Cardiac muscle cell (in vitro differentiated cells and primary cell): Measurements from ENCODE around the gene SPATA12. TPM values are rescaled to one million over a fixed set of nuclear protein-coding genes. Genes with fewer than 3 reads are reported as not detected.

ENCODE experiments used
- DNase-seq, 2 donors: peaks; one replicate each; pipeline versions ENCODE4 v3.0.0 to v3.0.0-alpha.2; 2010 to 2017; ENCODE audit warnings: low read depth in 1 of 2, low spot score in 1 of 2
- H3K27ac ChIP-seq: fragments of 200-600 bp; sonication (generic); 2 replicates; pipeline ENCODE4 v1.5.1; 2016
- H3K27me3 ChIP-seq: fragments of 200-600 bp; sonication (generic); 2 replicates; pipeline ENCODE4 v1.6.0; 2016; ENCODE audit warnings: control low read depth
- H3K36me3 ChIP-seq: fragments of 200-600 bp; sonication (generic); 2 replicates; pipeline ENCODE4 v1.5.1; 2016; ENCODE audit warnings: control low read depth
- H3K4me1 ChIP-seq: fragments of 200-600 bp; sonication (generic); 2 replicates; pipeline ENCODE4 v1.8.1; 2017; ENCODE audit warnings: low read depth, mild to moderate bottlenecking, mixed run types
- H3K4me3 ChIP-seq: fragments of 200-600 bp; sonication (generic); 2 replicates; pipeline ENCODE4 v1.5.1; 2016; ENCODE audit warnings: mild to moderate bottlenecking
- H3K9me3 ChIP-seq: fragments of 200-600 bp; sonication (generic); 2 replicates; pipeline ENCODE4 v1.5.1; 2017; ENCODE audit warnings: low read depth, mild to moderate bottlenecking, control low read depth
- polyA plus RNA-seq: library from polyadenylated mRNA; unstranded; fragments of >200 nt; fragmentation: Nextera tagmentation; extraction: Ambion mirVana; gene quantifications from 2 replicates; pipeline ENCODE4 v1.2.1, GENCODE V29; 2016
- total RNA-seq: library from RNA; depleted of rRNA; stranded (reverse); fragments of >200 nt; gene quantifications from 2 replicates; pipeline ENCODE4 v1.2.3, GENCODE V29; 2016
- TF ChIP-seq, protein P1 (sequence below): IDR thresholded peaks from 2 replicates; pipeline ENCODE4 v1.5.1; 2012; ENCODE audit warnings: low read depth, mild to moderate bottlenecking, low read length

The SPATA12 gene
- total and polyA plus RNA-seq, 2 experiments from 2014 or later: not detected

DNA sequence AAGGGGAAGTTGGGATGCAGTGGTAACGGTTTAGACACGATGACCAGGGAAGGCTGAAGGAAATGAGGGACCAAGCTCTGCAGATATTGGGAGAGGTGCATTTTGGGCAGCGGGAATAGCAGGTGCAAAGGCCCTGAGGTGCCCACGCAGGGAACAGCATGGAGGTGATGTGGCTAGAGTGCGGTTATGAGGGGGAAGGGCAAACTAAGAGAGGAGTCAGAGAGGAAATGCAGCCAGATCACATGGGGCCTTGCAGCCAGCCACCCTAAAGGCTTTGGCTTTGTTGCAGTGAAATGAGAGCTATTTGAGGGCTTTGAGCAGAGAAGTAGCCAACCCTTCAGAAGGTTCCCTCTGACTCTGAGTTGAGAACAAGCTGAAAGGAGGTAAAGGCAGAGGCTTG is 2.6 kb downstream of the SPATA12 start:
- H3K27ac ChIP-seq: no peak overlapping the region
- no peak for DNase-seq
- TF ChIP-seq, protein P1, sequence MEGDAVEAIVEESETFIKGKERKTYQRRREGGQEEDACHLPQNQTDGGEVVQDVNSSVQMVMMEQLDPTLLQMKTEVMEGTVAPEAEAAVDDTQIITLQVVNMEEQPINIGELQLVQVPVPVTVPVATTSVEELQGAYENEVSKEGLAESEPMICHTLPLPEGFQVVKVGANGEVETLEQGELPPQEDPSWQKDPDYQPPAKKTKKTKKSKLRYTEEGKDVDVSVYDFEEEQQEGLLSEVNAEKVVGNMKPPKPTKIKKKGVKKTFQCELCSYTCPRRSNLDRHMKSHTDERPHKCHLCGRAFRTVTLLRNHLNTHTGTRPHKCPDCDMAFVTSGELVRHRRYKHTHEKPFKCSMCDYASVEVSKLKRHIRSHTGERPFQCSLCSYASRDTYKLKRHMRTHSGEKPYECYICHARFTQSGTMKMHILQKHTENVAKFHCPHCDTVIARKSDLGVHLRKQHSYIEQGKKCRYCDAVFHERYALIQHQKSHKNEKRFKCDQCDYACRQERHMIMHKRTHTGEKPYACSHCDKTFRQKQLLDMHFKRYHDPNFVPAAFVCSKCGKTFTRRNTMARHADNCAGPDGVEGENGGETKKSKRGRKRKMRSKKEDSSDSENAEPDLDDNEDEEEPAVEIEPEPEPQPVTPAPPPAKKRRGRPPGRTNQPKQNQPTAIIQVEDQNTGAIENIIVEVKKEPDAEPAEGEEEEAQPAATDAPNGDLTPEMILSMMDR: no peak
- H3K36me3 ChIP-seq: no peaks in the 10 kb centered on the region
- no peaks in the 10 kb centered on the region for H3K9me3 ChIP-seq
- no peaks in the 10 kb centered on the region for H3K27me3 ChIP-seq
- H3K4me1 ChIP-seq: peaks cover 2% of the 10 kb centered on the region
- H3K4me3 ChIP-seq: no peak overlapping the region

- no peak overlapping the region for H3K4me3 ChIP-seq
These were observed 3.5 kb downstream of the SPATA12 start for GRCh38 chr3:57064001-57064400.

GRCh38 chr3:57064572-57064971 is 4.1 kb downstream of the SPATA12 start:
- Histone ChIP-seq H3K27ac (no peak overlapping the region), H3K36me3 (no peaks in the 10 kb centered on the region), H3K9me3 (no peaks in the 10 kb centered on the region), H3K4me1 (peaks cover 8% of the 10 kb centered on the region), H3K4me3 (no peak overlapping the region), H3K27me3 (no peaks in the 10 kb centered on the region)
- TF ChIP-seq, protein P1: no peak
- DNase-seq: no peak

More at GRCh38 chr3:57064001-57064400, 3.5 kb downstream of the SPATA12 start:
- peaks cover 8% of the 10 kb centered on the region for H3K4me1 ChIP-seq
- TF ChIP-seq, protein P1: no peak
- no peaks in the 10 kb centered on the region for H3K27me3 ChIP-seq
- no peaks in the 10 kb centered on the region for H3K9me3 ChIP-seq
- H3K36me3 ChIP-seq: no peaks in the 10 kb centered on the region
- H3K27ac ChIP-seq: no peak overlapping the region
- DNase-seq: no peak

DNA sequence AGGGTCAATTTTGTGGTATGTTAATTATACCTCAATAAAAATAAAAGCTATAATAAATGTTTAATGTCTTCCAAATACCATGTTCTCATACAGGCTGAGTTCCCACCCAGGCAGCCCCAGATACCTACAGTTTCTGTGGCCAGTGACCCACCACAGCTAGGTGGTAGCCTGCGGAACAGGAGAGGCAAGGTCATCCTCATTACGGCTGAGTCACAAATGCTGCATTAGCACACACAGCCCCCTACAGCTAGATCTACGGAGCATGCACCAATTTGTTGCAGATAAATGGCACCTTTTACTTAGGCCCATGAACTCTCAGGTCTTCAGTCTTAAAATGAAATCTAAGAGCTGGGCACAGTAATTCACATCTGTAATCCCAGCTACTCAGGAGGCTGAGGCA is 5.1 kb downstream of the SPATA12 start:
- H3K27ac ChIP-seq: no peak overlapping the region
- no peak for DNase-seq
- no peaks in the 10 kb centered on the region for H3K27me3 ChIP-seq
- TF ChIP-seq, protein P1: no peak
- H3K9me3 ChIP-seq: no peaks in the 10 kb centered on the region
- H3K36me3 ChIP-seq: no peaks in the 10 kb centered on the region
- no peak overlapping the region for H3K4me3 ChIP-seq
- H3K4me1 ChIP-seq: peaks cover 8% of the 10 kb centered on the region

DNA sequence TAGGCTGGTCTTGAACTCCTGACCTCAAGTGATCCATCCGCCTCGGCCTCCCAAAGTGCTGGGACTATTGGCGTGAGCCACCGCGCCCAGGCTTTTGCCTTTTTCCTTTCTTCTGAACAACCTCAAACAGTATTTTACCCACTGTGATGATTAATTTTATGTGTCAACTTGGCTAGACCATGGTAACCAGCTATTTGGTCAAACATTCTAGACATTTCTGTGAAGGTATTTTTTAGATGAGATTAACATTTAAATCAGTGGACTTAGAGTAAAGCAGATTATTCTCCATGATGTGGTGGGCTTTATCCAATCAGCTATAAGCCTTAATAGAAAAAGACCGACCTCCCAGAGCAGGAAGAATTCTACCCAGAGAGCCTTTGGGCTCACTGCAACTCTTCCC is 6.0 kb downstream of the SPATA12 start:
- TF ChIP-seq, protein P1: no peak
- no peaks in the 10 kb centered on the region for H3K36me3 ChIP-seq
- H3K27me3 ChIP-seq: no peaks in the 10 kb centered on the region
- H3K4me1 ChIP-seq: peaks cover 8% of the 10 kb centered on the region
- no peak overlapping the region for H3K27ac ChIP-seq
- no peak overlapping the region for H3K4me3 ChIP-seq
- H3K9me3 ChIP-seq: no peaks in the 10 kb centered on the region
- DNase-seq: no peak

DNA sequence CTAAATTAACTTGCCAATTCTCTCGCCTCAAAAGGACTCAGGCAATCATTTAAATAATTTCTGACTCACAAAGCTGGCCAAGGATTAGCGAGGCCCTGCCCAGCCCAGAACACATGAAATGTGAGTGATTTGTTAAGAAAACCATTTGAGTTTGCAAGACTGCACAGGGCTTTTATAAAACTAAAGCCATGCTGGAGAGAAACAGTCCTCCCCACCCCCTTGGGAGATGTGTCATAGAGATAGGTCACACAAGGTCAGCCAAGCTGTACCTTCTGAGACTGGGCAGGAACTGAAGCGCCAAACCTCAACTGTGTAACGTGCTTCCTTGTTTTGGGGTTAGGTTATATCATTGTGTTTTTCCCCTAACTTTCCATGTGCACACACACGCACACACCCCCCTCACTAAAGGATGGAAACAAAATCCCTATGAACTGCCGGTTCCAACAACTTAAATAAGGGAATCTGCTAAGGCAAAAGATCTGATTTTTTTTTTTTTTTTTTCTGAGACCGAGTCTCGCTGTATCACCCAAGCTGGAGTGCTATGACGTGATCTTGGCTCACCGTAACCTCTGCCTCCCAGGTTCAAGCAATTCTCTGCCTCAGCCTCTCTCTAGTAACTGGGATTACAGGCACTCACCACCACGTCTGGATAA is 8.1 kb downstream of the SPATA12 start:
- Histone ChIP-seq H3K36me3 (no peaks in the 10 kb centered on the region), H3K27ac (no peak overlapping the region), H3K27me3 (no peaks in the 10 kb centered on the region), H3K4me1 (peaks cover 6% of the 10 kb centered on the region), H3K4me3 (no peak overlapping the region), H3K9me3 (no peaks in the 10 kb centered on the region)
- DNase-seq: peak; percentile 22 to 83
- TF ChIP-seq, protein P1: no peak
